ENCODE measurements around the gene HIVEP3.

- TF ChIP-seq CTCF (IDR thresholded peaks at IDR 0.05; ENCODE audit: low read depth, low read length), result no peak
- TF ChIP-seq POLR2A (IDR thresholded peaks at IDR 0.05; ENCODE audit: extremely low read depth, insufficient read length), result no peak
- no peak for TF ChIP-seq MYC (IDR thresholded peaks at IDR 0.05; ENCODE audit: low read depth, low read length)
Measured at GRCh38 chr1:41631154-41631553, 287.6 kb downstream of the HIVEP3 start.
